Measurements from ENCODE around the gene CCDC61.

Gene CCDC61

DNA sequence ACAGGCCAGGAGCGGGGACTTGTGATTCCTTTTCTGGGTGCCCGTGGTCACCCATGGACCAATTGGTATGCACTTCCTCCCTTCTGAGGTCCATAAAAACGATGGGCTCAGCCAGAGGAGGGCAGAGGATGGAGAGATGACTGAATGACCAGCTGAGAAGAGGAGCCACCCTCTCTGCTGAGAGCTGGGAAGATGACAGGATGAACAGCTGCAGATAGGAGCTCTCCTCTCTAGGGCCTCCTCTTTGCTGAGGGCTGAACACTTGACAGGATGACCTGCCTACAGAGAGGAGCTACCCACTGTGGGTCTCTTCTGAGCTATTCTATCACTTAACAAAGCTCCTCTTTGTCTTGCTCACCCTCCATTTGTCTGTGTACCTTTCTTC is 41.5 kb downstream of the CCDC61 start:
- H3K4me3 ChIP-seq (replicated peaks in 1 of 2; ENCODE audit: low read depth in 2 of 2, low read length in 2 of 2), result no peak overlapping the region
- TF ChIP-seq, protein P1, sequence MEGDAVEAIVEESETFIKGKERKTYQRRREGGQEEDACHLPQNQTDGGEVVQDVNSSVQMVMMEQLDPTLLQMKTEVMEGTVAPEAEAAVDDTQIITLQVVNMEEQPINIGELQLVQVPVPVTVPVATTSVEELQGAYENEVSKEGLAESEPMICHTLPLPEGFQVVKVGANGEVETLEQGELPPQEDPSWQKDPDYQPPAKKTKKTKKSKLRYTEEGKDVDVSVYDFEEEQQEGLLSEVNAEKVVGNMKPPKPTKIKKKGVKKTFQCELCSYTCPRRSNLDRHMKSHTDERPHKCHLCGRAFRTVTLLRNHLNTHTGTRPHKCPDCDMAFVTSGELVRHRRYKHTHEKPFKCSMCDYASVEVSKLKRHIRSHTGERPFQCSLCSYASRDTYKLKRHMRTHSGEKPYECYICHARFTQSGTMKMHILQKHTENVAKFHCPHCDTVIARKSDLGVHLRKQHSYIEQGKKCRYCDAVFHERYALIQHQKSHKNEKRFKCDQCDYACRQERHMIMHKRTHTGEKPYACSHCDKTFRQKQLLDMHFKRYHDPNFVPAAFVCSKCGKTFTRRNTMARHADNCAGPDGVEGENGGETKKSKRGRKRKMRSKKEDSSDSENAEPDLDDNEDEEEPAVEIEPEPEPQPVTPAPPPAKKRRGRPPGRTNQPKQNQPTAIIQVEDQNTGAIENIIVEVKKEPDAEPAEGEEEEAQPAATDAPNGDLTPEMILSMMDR (IDR thresholded peaks at IDR 0.05; ENCODE audit: low read depth, low read length), result no peak
- DNase-seq (ENCODE audit: low read depth in 2 of 2), result no peak

DNA sequence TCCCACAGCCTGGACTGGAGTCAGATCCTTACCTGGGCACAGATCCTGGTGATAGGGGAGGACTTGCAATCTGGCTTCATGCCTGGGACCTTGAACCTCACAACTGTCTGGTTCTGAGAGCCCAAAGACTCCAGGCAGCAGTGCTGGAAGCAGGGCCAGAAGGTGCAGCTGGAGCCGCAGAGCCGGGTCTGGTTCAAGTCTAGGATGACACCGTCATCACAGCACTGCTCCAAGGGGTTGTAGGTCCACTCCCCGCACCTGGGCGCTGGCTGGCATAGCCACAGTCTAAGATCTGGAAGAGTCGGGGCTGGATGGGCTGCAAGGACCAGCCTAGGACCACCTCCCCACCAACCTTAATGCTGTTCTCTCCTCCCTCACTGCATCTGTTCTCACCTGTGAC is 44.9 kb downstream of the CCDC61 start:
- no peak for DNase-seq (ENCODE audit: low read depth in 2 of 2)
- TF ChIP-seq, protein P1 (IDR thresholded peaks at IDR 0.05; ENCODE audit: low read depth, low read length), result no peak
- no peak overlapping the region for H3K4me3 ChIP-seq (replicated peaks in 1 of 2; ENCODE audit: low read depth in 2 of 2, low read length in 2 of 2)

DNA sequence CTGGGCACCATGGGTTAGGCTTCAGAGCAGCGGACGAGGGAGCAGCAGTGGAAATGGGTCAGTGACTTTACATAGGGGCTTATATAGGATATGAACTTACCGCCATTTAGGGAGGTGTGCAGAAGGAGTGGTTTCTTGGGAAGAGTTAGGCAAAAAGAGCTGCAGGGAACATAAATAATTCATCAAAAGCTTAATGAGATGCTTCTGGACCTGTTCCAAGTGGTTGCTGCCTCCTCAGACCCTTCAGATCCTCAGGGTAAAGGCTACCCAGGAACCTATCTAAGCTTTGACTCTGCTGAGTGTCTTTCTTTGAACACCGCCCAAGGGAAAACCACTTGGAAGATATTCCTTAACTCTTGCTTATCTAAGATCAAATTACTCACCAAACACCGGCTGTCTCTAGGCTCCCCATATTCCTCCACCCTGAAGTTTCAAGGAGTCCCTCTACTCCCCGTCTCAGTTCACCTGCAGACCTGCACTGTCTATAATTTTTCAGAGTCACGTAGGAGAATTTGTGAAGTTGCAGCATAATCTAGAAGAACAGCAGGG is 45.8 kb downstream of the CCDC61 start, which contains the start of gene IGFL4:
TSS of gene IGFL4 (minus strand) at position 51 of the 549 bp plus-strand sequence. CDS start at position 11, 40 bp downstream.
- H3K4me3 ChIP-seq (replicated peaks in 1 of 2; ENCODE audit: low read depth in 2 of 2, low read length in 2 of 2), result no peak within 1 kb of the TSS
- TF ChIP-seq, protein P1 (IDR thresholded peaks at IDR 0.05; ENCODE audit: low read depth, low read length), result no peak
- DNase-seq (ENCODE audit: low read depth in 2 of 2), result no peak

DNA sequence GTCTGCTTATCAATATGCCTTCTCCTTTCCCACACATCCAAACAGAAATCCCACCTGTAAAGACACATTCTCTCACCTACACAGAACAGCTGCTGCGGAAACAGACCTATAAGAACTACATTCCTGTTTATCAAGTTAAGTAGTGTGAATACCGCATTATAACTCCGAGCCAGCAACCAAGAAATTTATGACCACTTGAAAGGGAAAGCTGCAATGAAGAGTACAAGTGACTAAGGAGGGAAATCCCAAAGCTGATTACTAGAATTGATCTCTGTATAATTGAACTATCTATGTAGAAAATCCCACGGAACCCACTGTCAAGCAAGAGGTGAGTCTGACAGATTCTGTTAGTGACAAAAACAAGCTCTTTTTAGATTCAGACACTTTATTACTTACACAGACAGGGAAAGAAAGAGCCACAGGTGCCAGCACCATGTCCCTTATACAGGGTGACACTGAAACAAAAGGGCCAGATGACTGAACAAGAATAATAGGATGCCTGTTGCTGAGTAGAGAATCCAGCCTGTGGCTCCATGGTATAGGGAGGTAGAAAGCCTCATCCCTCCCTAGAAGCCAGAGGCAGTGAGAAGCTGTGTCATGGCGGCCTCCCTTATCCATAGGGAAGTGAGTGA is 47.1 kb downstream of the CCDC61 start:
- DNase-seq (ENCODE audit: low read depth in 2 of 2), result no peak
- no peak overlapping the region for H3K4me3 ChIP-seq (replicated peaks in 1 of 2; ENCODE audit: low read depth in 2 of 2, low read length in 2 of 2)
- TF ChIP-seq, protein P1 (IDR thresholded peaks at IDR 0.05; ENCODE audit: low read depth, low read length), result no peak

DNA sequence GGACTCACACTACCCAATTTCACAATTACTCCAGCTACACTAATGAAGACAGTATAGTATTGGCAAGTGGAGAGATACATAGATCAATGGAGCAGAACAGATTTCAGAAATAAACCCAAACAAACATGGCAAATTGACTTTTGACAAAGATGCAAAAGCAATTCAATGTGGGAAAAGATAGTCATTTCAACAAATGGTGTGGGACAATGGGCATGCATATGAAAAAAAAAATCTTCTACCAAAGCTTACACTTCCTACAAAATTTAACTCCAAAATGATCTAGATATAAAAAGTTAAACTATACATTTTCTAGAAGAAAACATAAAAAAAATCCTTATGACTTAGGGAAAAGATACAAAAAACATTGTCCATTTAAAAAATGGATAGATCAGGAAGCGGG is 48.3 kb downstream of the CCDC61 start:
- no peak overlapping the region for H3K4me3 ChIP-seq (replicated peaks in 1 of 2; ENCODE audit: low read depth in 2 of 2, low read length in 2 of 2)
- TF ChIP-seq, protein P1 (IDR thresholded peaks at IDR 0.05; ENCODE audit: low read depth, low read length), result no peak
- DNase-seq (ENCODE audit: low read depth in 2 of 2), result no peak

DNA sequence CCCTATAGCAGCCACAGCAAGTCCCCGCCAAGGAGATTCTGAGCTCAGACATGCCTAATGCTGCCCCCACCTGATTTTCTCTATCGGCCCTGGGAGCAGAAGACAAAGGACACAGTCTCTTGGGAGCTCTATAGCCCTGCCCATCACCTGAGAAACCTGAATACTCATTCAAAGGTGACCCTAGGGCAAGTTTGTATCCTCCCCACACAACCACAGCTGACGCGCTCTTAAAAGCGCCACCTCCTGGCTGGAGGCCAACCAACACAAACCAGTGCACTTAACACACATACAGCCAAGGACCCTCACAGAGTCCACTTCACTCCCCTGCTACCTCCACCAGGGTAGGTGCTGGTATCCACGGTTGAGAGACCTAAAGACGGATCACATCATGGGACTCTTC is 54.3 kb downstream of the CCDC61 start:
- TF ChIP-seq, protein P1 (IDR thresholded peaks at IDR 0.05; ENCODE audit: low read depth, low read length), result no peak
- H3K4me3 ChIP-seq (replicated peaks in 1 of 2; ENCODE audit: low read depth in 2 of 2, low read length in 2 of 2), result no peak overlapping the region
- DNase-seq (ENCODE audit: low read depth in 2 of 2), result no peak
